Measurements from ENCODE around the gene PACRG. TPM values are rescaled to one million over a fixed set of nuclear protein-coding genes. Genes with fewer than 3 reads are reported as not detected.

Gene PACRG
- total and polyA plus RNA-seq, 10 of the 15 experiments (the other 5 are each of a cell fraction or from before 2014, with no cell fraction given) = not detected

DNA sequence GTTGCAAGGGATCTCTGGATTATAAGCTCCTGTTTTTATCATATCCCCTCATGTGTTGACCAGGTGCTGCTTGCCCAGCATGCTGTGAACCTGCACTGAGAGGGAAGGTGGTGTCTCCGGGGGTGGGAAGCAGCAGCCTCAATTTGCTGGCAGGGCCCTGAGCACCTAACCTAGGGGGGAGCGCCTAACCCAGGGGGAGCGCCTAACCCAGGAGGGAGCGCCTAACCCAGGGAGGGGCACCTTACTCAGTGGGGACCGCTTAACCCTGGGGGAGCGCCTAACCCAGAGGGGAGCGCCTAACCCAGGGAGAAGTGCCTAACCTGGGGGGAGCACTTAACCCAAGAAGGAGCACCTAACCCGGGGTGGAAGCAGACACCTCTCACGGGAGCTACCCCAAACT, 603.5 kb downstream of the PACRG start:
- Histone ChIP-seq H3K4me3 (no peak overlapping the region), H3K27me3 (replicated peaks in 1 of 2; ENCODE audit: control insufficient read depth in 2 of 2, insufficient read depth in 2 of 2, low read length in 1 of 2) (no peaks in the 10 kb centered on the region), H3K79me2 (ENCODE audit: control insufficient read depth, insufficient read depth, low read length) (no peaks in the 10 kb centered on the region), H3K9me3 (replicated peaks; ENCODE audit: control insufficient read depth, insufficient read depth, low read length) (no peaks in the 10 kb centered on the region; the same call in 2 of the 3 replicates), H3K9ac (ENCODE audit: control insufficient read depth, insufficient read depth, low read length) (no peak overlapping the region), H3K27ac (ENCODE audit: control insufficient read depth, insufficient read depth) (no peak overlapping the region), H2AFZ (ENCODE audit: control insufficient read depth, low read depth, low read length) (no peak overlapping the region), H3K4me2 (ENCODE audit: control insufficient read depth, insufficient read depth) (no peak overlapping the region), H3K36me3 (ENCODE audit: control insufficient read depth in 2 of 2, insufficient read depth in 2 of 2, low read length in 1 of 2) (no peaks in the 10 kb centered on the region), H4K20me1 (ENCODE audit: control insufficient read depth, insufficient read depth) (no peaks in the 10 kb centered on the region), H3K4me1 (ENCODE audit: control insufficient read depth, insufficient read depth, low read length) (no peaks in the 10 kb centered on the region)
- ChIA-PET RAD21 (ENCODE audit: unreplicated experiment) (no interaction called here), SMC1A (ENCODE audit: uncharacterized antibody, unreplicated experiment) (no interaction called here), CTCF (no interaction called here), POLR2A (no interaction called here)
- 62% methylated on average over 9 of the region's 9 CpGs for WGBS (ENCODE audit: insufficient coverage, insufficient replicate concordance, low lambda C conversion rate, missing lambda C conversion rate)
- no TSS peak for BruUV-seq (replicated peaks)
- intact Hi-C loops (cut with micrococcal nuclease; ENCODE audit: unreplicated experiment) (no loop called here), in situ Hi-C loops (cut with MboI) (no loop called here)
- no peak for DNase-seq (ENCODE audit: low read depth, low spot score)
- ATAC-seq = no peak
- FAIRE-seq = no peak
- no peak for TF ChIP-seq CHD2 (IDR thresholded peaks at IDR 0.05; ENCODE audit: borderline replicate concordance, low read depth, low read length)
- TF ChIP-seq MTA2 (IDR thresholded peaks at IDR 0.05; ENCODE audit: low read depth) = no peak
- TF ChIP-seq ATF3 (IDR thresholded peaks at IDR 0.05; ENCODE audit: borderline replicate concordance, extremely low read depth, low read depth, low read length) = no peak
- TF ChIP-seq, protein P1, sequence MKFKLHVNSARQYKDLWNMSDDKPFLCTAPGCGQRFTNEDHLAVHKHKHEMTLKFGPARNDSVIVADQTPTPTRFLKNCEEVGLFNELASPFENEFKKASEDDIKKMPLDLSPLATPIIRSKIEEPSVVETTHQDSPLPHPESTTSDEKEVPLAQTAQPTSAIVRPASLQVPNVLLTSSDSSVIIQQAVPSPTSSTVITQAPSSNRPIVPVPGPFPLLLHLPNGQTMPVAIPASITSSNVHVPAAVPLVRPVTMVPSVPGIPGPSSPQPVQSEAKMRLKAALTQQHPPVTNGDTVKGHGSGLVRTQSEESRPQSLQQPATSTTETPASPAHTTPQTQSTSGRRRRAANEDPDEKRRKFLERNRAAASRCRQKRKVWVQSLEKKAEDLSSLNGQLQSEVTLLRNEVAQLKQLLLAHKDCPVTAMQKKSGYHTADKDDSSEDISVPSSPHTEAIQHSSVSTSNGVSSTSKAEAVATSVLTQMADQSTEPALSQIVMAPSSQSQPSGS (IDR thresholded peaks at IDR 0.05; ENCODE audit: low read length) = no peak
- no peak for TF ChIP-seq ZNF384 (IDR thresholded peaks at IDR 0.05; ENCODE audit: borderline replicate concordance, low read depth, low read length)
- TF ChIP-seq, protein P2, sequence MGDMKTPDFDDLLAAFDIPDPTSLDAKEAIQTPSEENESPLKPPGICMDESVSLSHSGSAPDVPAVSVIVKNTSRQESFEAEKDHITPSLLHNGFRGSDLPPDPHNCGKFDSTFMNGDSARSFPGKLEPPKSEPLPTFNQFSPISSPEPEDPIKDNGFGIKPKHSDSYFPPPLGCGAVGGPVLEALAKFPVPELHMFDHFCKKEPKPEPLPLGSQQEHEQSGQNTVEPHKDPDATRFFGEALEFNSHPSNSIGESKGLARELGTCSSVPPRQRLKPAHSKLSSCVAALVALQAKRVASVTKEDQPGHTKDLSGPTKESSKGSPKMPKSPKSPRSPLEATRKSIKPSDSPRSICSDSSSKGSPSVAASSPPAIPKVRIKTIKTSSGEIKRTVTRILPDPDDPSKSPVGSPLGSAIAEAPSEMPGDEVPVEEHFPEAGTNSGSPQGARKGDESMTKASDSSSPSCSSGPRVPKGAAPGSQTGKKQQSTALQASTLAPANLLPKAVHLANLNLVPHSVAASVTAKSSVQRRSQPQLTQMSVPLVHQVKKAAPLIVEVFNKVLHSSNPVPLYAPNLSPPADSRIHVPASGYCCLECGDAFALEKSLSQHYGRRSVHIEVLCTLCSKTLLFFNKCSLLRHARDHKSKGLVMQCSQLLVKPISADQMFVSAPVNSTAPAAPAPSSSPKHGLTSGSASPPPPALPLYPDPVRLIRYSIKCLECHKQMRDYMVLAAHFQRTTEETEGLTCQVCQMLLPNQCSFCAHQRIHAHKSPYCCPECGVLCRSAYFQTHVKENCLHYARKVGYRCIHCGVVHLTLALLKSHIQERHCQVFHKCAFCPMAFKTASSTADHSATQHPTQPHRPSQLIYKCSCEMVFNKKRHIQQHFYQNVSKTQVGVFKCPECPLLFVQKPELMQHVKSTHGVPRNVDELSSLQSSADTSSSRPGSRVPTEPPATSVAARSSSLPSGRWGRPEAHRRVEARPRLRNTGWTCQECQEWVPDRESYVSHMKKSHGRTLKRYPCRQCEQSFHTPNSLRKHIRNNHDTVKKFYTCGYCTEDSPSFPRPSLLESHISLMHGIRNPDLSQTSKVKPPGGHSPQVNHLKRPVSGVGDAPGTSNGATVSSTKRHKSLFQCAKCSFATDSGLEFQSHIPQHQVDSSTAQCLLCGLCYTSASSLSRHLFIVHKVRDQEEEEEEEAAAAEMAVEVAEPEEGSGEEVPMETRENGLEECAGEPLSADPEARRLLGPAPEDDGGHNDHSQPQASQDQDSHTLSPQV (IDR thresholded peaks at IDR 0.05) = no peak
- TF ChIP-seq NRF1 (conservative IDR thresholded peaks at IDR 0.05; ENCODE audit: low read depth, low read length) = no peak
- TF ChIP-seq, protein P3, sequence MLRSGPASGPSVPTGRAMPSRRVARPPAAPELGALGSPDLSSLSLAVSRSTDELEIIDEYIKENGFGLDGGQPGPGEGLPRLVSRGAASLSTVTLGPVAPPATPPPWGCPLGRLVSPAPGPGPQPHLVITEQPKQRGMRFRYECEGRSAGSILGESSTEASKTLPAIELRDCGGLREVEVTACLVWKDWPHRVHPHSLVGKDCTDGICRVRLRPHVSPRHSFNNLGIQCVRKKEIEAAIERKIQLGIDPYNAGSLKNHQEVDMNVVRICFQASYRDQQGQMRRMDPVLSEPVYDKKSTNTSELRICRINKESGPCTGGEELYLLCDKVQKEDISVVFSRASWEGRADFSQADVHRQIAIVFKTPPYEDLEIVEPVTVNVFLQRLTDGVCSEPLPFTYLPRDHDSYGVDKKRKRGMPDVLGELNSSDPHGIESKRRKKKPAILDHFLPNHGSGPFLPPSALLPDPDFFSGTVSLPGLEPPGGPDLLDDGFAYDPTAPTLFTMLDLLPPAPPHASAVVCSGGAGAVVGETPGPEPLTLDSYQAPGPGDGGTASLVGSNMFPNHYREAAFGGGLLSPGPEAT (IDR thresholded peaks at IDR 0.05; ENCODE audit: low read depth) = no peak
- TF ChIP-seq STAT3 (IDR thresholded peaks at IDR 0.05; ENCODE audit: low read depth, low read length) = no peak
- TF ChIP-seq EP300 (IDR thresholded peaks at IDR 0.05; ENCODE audit: borderline replicate concordance in 1 of 2, control insufficient read depth in 1 of 2, low read depth in 2 of 2, low read length in 2 of 2) = no peak
- TF ChIP-seq, protein P4, sequence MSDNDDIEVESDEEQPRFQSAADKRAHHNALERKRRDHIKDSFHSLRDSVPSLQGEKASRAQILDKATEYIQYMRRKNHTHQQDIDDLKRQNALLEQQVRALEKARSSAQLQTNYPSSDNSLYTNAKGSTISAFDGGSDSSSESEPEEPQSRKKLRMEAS (IDR thresholded peaks at IDR 0.05; ENCODE audit: low read depth, low read length) = no peak
- TF ChIP-seq ZSCAN29 (IDR thresholded peaks at IDR 0.05) = no peak
- no peak for TF ChIP-seq RAD21 (IDR thresholded peaks at IDR 0.05; ENCODE audit: insufficient read depth, low read depth, low read length)
